Esophagus squamous epithelium (tissue), 4 donors: ENCODE measurements around the gene PHLDA1.

ENCODE experiments used
- CTCF ChIP-seq, 6 experiments: fragments of 450-650 bp in 4 of 6; fragments of 200-600 bp in 2 of 6; sonication (generic) in 2 of 6; IDR thresholded peaks; one replicate each; pipeline ENCODE4 v1.5.1; 2016 to 2019; ENCODE audit warnings: antibody characterized with exemption in 6 of 6, mild to moderate bottlenecking in 4 of 6, moderate library complexity in 4 of 6
- POLR2A ChIP-seq, 4 donors: fragments of 450-650 bp; IDR thresholded peaks; one replicate each; pipeline ENCODE4 v1.6.1; 2017; ENCODE audit warnings: antibody characterized with exemption in 4 of 4, mild to moderate bottlenecking in 4 of 4, moderate library complexity in 3 of 4

GRCh38 chr12:76075448-76075847 is 43.9 kb upstream of the PHLDA1 start:
- TF ChIP-seq CTCF (IDR thresholded peaks at IDR 0.05) (no peak), POLR2A (IDR thresholded peaks at IDR 0.05) (no peak)
